HG03460 (cell line): ENCODE results near the gene AGR3.

Experiments
- ATAC-seq: cut with Tn5 transposase; IDR thresholded peaks from one replicate; pipeline ENCODE4 v1.9.1; 2021; ENCODE audit not compliant: unreplicated experiment

The AGR3 gene

GRCh38 chr7:16881844-16882243, at the start of gene AGR3:
Gene AGR3, minus strand, starts transcription at chr7:16881983. Its CDS starts 3,365 bp downstream, at chr7:16878618.
- ATAC-seq = no peak

- ATAC-seq = no peak
Observed at GRCh38 chr7:16930946-16931345, 49.2 kb upstream of the AGR3 start.

- peak; percentile 82 for ATAC-seq
Observed at GRCh38 chr7:16929146-16929762, 47.5 kb upstream of the AGR3 start.

GRCh38 chr7:16926861-16927260, 45.1 kb upstream of the AGR3 start:
- no peak for ATAC-seq

- ATAC-seq = no peak
Observed at GRCh38 chr7:16926283-16926682, 44.5 kb upstream of the AGR3 start.

- ATAC-seq = no peak
Observed at GRCh38 chr7:16925609-16926008, 43.8 kb upstream of the AGR3 start.

- ATAC-seq = no peak
Observed at GRCh38 chr7:16923019-16923418, 41.2 kb upstream of the AGR3 start.

- no peak for ATAC-seq
Observed at GRCh38 chr7:16921644-16922257, 40.0 kb upstream of the AGR3 start.

- no peak for ATAC-seq
Observed at GRCh38 chr7:16921151-16921550, 39.4 kb upstream of the AGR3 start.

GRCh38 chr7:16919440-16919839, 37.7 kb upstream of the AGR3 start:
- no peak for ATAC-seq

GRCh38 chr7:16918288-16918895, 36.6 kb upstream of the AGR3 start:
- no peak for ATAC-seq

- no peak for ATAC-seq
Observed at GRCh38 chr7:16916738-16917137, 35.0 kb upstream of the AGR3 start.

- no peak for ATAC-seq
Observed at GRCh38 chr7:16916105-16916639, 34.4 kb upstream of the AGR3 start.

- no peak for ATAC-seq
Observed at GRCh38 chr7:16915405-16915804, 33.6 kb upstream of the AGR3 start.

- no peak for ATAC-seq
Observed at GRCh38 chr7:16914771-16915170, 33.0 kb upstream of the AGR3 start.

- no peak for ATAC-seq
Observed at GRCh38 chr7:16913643-16914042, 31.9 kb upstream of the AGR3 start.

- ATAC-seq = no peak
Observed at GRCh38 chr7:16912540-16912939, 30.8 kb upstream of the AGR3 start.

- no peak for ATAC-seq
Observed at GRCh38 chr7:16908561-16908960, 26.8 kb upstream of the AGR3 start.

GRCh38 chr7:16905300-16906044, 23.7 kb upstream of the AGR3 start:
- ATAC-seq = no peak

- no peak for ATAC-seq
Observed at GRCh38 chr7:16904076-16904475, 22.3 kb upstream of the AGR3 start.

- ATAC-seq = no peak
Observed at GRCh38 chr7:16900209-16900768, 18.5 kb upstream of the AGR3 start.
